CD4-positive, alpha-beta T cell treated with Interleukin-17A for 4 hours (primary cell): Measurements from ENCODE around the gene ABHD13.
"Not testable (repeated sequence)": the region's sequence is repeated elsewhere in the genome, so short reads cannot be mapped to it uniquely, and the experiment has no call there.

ENCODE experiments used
- DNase-seq: peaks from one replicate; pipeline ENCODE4 v3.0.0-alpha.2; 2020; ENCODE audit warnings: mixed read lengths

ABHD13 gene

DNA sequence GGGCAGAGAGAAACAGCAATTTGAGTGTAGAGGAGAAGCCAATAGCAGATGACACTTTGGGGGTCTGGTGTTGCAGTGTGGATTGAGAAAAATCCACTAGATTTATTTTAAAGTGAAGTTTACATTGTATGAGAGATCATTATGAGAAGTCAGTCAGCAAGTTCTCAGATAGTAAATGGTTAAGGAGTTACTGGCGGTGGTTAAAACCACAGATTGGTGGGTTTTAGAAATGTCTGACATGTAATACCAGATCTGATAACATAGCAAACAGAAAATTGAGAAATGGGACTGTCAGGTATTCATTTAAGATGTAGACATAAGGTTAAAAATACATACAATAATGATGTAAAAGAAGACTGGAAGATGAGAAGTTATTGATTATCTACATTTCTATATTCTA is 7.2 kb downstream of the ABHD13 start:
- no peak for DNase-seq

DNA sequence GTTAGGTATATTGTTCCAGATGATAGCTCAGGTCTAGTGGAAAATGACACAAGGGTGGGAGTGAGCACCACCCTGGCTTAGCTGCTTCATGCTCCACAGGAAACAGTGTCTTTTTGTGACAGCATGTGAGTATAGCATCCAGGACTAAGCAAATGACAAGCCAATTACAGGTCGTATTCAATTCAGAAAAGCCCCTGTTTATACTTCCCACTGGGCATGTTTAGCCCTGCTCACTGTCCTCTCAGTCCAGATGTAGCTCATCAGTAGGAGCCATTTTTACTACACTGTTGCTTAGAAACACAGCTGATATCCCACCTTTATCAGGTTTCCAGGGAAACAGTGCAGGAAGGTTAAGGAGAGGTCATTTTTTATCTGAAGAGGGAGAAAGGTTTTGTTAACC is 8.0 kb downstream of the ABHD13 start:
- no peak for DNase-seq

DNA sequence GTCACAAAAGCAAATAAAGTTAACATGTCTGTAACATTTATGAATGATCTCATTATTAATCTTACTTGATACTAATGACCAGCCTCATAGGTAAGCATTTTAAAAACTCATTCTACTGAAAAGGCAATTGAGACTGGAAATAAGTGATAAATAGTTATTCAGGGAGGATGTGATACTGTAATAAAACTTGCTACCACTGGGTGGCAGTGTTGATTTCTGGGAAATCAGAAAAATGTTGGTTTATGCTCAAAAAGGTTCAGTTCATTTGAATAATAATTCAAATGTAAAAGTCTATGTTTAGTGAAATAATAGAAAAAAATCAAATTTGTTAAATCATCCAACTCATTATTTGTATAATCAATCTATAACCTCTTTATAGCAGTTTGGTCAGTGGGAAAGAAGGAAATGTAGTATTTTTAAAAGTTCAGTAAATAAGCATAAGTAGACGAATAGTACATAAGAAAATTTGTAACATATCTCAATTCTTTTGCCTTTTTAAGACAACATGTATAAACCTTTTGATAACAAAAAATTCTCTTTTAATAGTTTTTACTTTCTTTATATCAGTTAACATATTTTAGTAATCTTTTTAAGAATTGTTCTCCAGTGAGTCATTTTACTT is 9.6 kb downstream of the ABHD13 start:
- peak; percentile 50 for DNase-seq

DNA sequence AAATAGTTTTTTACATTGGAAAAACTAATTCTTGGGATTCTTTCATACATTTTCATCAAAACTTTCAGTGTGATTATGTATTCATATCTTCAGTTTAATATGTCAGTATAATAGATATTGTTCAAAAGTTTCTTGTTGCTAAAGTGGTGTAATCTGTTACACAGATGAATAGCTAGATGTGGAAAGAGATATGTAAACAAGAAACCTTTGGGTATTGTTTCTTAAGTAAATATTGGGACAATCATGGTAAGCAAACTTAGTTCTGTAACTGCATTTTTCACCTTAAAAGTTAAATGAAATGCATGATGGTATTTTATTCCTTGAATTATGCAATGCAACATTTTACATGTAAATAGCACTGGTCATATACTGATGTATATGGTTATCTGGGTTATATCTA is 12.2 kb downstream of the ABHD13 start:
- DNase-seq = no peak

DNA sequence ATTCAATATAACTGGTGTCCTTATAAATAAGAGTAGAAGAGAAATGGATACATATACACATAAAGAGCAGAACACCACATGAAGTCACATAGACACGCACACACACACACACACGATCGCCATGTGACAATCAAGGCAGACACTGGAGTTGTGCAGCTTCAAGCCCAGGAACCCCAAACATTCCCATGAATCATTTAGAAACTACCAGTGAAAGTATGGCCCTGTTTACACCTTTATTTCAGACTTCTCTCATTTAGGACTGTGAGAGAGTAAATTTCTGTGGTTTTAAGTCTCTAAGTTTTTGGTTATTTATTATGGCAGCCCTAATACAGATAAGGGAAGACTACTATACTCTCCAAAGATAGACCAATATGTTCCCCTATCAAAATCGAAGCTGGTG is 31.0 kb downstream of the ABHD13 start:
- no peak for DNase-seq

DNA sequence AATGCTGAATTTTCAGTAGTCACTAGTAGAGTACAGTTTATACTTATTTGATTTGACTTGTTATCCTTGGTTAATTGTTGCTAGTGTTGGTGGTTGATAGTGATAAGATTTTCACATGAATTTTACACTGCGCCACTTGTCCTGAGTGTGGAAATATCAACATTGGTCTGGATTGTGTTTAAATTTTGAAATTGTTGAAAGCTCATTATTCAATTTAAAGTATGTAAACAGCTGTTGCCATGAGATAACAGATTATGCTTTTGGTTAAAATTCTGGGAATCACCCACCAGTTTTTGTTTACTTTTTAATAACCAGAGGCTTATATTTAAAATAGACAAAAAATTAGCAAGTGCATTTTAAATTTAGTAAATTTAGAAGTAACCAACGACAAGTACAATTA is 39.1 kb downstream of the ABHD13 start:
- DNase-seq = no peak

DNA sequence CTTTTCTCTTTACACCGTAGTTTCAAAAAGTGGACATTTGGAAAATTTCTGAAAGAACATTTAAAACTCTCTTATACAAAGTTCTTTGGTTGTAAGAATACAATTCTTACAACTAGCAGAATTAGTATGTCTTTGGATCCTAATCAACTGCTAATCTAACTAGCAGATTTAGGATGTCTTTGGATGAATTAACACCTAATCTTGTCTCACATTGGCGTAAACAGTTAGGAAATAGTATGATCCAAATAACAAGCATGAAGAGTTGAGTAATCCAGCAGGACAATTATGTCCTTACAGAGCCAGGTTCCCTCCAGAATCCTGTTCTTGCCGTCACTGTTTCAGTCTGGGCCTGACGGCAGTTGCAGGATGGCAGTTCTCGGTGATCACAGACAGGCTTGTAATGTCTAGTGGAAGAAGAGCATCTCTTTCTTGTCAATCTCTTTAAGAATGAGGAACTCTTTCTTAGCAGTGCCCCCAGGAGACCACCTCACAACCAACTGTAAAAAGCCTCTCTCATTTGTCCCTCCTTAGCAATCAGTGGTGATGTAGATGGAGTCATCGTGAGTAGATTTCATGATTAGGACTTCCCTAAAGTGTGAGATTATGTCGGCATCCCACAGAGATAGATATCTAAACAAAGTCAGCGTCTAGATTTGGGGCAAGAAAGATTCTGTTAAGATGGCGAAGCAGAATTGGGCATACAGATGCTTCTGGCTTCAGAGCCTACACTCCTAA is 45.6 kb downstream of the ABHD13 start:
- DNase-seq = no peak

DNA sequence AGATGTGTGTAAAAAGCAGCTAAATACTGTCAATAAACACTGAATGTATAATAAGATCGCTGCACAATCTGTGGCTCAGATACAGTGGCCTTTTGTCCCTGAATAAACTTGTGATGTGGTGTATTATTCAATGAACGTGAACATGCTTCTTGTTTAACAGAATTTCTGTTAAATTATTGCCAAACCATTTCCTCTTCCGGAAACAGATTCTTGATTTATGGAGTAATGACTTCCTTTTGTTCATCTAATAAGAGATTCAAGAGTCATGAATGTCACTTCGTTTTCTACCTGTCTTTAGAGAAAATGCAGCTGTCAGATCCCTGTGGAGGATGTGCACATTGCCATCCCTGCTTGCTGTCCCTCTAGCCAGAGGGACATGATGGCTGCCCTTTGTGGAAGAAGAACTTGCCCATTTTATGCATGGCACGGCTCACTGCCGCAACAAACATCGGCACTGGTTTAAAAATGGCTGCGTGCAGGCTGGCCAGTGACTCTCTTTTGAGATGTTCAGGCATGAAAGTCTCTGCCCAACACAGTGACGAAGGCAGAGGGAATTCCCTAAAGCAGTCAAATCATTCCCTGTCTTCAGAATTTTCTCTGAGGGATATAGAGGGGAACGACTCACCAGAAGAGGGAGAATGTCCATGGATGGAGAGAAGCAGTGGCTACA is 48.3 kb downstream of the ABHD13 start:
- DNase-seq = no peak

DNA sequence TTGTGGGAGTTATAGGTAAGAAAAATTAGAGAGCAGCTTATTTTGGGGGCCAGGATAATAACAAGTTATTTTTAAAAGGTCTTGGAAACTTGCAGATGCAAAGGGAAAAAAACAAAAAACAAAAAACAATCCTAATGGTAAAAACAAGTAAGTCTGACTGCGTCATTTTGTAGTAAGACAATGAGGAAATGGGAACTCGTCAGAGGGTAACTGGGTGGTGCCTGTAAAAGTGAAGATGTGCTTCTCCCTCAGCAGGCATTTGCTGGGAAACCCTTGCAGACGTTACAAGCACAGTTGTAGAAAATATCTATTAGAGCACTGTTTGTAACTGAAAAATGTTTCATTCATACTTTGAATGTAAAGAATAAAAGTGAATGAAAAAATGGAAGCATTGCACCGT is 49.2 kb downstream of the ABHD13 start:
- DNase-seq = no peak

DNA sequence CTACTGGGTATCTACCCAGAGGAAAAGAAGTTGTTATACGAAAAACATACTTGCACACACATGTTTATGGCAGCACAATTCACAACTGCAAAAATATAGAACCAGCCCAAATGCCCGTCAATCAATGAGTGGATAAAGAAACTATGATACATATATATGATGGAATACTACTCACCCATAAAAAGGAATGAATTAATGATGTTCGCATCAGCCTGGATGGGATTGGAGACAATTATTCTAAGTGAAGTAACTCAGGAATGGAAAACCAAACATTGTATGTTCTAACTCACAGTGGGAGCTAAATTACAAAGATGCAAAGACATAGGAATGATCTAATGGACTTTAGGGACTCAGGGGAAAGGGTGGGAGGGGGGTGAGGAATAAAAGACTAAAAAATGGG is 49.7 kb downstream of the ABHD13 start:
- not testable (repeated sequence) for DNase-seq

DNA sequence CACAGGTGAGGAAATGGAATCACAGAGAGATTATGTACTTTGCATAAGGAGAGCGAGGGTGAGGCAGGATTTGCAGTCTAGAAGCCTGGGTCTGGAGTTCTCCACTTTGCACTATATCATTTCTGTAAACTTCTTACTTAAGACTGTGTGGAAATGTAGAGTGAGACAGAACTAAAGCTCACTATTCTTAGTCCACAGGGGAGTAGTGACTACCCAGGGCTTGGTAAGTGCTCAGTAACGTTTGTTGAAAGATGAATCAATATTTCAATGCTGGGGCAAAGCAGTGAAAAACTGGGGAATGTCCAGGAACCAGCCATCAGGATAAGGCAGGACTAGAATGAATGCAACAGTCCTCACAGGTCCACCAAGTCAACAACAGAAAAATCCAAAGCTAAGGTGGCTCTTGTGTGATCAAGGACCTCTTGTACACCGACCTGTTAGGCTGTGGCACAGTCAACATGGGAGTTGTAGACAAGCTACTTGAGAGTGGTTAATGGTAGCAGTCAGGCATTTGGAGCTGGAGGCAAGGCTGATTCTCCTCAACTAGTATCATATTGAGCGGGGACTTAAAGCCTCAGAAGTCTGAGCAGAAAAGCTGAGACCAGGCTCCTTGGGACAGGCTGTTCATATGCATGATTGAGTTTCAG is 50.4 kb downstream of the ABHD13 start:
- no peak for DNase-seq

DNA sequence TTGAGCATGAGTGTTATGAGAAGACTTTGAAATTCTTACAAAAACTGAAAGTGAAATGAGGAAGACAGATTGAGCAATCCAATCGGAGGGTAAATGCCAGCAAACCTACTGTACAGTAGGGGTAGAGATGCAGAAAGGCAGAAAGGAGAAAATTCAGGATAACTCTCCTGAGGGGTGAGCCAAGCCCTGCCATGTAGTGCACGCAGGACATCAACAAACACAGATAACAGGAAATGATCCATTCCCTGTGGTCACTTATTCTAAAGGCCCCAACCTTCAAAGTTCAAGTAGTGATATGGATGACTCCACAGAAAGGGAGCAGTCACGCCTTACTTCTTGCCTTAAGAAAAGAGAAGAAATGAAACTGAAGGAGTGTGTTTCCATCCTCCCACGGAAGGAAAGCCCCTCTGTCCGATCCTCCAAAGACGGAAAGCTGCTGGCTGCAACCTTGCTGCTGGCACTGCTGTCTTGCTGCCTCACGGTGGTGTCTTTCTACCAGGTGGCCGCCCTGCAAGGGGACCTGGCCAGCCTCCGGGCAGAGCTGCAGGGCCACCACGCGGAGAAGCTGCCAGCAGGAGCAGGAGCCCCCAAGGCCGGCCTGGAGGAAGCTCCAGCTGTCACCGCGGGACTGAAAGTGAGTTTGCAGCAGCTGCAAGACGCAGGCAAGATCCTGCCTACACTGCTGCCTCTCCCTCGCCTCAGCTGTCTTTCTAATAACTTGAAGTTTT is 51.6 kb downstream of the ABHD13 start, which contains the start of gene TNFSF13B:
Gene TNFSF13B, plus strand, starts transcription at position 118 of the 728 bp plus-strand sequence. Its CDS starts 178 bp downstream, at position 296.
- DNase-seq = peak; percentile 54

DNA sequence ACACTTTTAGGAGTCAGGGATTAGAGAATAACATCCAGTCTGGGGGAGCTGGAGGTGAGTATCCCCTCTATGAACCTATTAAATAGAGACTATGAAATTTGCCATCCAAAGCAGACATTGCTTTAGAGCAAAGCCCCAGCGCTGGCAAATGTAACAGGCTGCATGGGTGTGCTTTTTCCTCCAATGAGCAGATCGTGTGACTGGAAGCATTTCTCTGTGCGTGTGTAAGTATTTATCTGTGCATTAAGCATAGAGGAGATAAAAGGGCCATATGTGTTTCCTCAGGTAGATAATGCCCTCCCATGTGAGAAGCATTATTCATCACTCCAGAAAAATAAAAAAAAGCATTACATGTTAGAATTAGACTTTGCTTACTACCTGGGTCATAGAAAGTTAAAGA is 52.2 kb downstream of the ABHD13 start:
- DNase-seq = peak; percentile 30

DNA sequence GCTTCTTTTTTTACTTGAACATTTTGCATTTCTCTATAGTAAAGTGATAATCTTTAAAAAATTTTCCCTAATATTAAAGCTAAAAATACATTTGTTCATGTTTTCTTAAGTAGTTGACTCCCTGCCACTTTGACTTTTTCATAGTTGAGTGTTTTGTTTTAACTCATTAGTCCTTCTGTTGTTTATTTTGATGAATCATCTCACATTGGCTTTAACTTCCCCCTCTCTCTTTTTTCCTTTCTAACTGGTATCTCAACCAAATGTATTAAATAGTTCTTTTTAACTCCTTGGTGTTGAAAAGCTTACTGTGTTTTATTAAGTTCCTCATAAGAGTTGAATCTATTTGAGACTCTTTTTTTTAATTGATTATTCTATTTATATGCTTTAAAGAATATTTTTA is 54.1 kb downstream of the ABHD13 start:
- DNase-seq = no peak

DNA sequence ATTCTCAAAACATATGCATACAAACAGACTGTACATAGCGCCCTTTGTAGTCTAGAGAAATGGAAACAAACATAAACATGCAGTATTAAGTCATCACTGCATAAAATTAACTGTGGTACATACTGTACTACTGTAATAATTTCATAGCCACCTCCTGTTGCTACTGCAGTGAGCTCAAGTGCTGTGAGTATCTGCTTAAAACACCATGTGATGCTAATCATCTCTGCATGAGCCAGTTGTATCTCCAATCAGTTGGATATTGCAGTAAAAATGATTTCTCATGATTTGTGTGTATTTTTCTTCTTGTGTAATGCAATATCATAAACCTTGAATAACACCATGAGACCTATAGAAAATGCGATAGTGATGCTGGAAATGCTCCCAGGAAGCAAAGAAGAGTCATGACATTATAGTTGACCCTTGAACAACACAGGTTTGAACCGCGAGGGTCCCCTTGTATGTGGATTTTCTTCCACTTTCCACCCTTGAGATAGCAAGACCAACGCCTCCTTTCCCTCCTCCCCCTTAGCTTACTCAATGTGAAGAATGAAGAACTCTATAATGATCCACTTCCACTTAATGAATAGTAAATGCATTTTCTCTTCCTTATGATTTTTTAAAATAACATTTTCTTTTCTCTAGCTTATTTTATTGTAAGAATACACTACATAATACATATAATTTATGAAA is 55.4 kb downstream of the ABHD13 start:
- DNase-seq = no peak

DNA sequence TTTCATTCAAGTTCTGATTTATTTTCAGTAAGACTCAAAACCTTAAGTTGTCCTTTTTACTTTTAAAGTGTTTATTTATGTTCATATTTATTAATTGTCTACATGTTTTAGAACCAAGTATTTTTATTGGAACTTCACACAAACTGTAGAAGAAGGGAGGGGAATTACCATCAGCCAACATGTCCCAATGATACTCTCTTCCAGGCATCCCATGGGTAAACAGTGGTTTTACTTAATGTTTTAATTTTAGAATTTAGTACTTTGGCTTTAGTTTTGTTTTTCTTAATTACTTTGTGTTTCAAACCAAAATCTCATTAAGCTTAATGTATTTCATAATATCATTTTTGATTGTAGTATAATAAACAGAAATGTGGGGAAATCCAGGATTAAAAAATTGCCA is 56.5 kb downstream of the ABHD13 start:
- no peak for DNase-seq

DNA sequence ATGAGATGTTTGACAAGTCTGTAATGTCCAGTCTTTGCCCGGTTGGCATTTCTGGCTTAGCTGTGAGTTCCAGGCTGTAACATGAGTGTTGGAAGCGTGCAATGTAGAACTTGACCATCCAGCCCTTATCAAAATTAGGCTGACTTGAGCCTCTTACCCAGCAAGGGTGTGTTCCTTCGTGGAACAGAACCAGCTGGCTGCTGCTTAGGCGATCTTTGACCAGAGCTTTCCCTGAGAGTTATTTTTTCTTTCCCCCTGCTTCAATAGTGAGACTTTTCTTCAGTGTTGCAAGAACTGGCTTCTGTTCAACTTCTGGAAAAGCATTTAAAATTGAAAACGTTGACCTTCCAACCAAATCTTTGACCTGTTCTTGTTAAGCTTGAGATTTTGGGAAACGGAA is 57.9 kb downstream of the ABHD13 start:
- no peak for DNase-seq

DNA sequence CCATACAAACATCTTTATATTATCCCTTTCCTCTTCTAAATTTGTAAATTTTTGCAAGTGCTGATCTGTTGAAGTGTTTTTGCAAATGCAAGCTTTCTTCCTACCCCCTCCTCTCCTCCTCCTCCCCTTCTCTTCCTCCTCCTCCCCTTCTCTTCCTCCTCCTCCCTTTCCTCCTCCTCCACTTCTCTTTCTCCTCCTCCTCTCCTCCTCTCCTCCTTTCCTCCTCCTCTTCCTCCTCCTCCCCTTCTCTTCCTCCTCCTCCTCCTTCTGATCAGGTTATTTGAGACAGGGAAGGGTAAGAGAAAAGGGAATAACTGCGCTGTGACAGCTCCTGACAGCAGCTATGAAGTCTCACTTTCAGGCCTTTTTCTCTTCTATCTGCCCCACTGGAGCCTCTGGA is 60.3 kb downstream of the ABHD13 start:
- no peak for DNase-seq

DNA sequence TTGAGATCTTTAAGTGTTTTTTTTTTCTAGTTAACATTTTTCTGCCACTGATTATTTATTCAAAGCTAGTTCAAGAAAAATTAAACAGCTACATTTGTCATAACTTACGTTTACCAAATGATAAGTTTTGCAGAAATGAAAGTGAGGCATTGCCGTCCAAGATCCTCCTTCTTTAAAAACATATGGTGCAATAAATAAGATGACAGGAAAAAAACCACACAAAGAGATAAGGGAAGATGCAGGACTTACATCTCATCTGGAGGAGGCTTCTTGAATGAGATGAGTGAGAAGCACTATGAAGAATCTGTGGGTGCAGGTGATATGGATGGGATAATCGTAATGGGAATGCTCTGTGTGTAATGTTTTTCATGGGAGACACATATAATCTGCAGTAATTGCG is 63.7 kb downstream of the ABHD13 start:
- DNase-seq = no peak

DNA sequence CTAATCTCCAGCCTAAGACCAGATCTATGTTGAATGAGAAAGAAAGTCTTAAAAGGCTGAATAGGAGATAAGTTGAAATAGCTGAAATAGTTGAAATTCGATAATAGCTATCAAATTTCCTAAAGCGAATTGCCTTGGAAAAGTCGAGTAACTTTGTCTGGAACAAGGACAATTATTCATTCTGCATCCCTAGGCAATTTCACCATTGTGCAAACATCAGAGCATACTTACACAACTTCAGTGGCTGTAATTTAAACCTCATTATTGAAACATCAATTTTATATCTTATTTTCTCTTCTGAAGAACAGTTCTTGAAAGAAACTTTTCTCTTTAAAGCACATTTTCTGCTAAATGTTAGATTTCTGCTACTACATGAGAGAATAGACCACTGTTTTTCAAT is 64.9 kb downstream of the ABHD13 start:
- DNase-seq = no peak
